Muscle layer of colon (tissue), 2 donors: ENCODE results near the gene CACNA1C.

ENCODE experiments used
- H3K27ac ChIP-seq: one replicate; pipeline ENCODE4 v1.7.0; 2013; ENCODE audit warnings: low read depth, mild to moderate bottlenecking, low read length, moderate library complexity
- H3K27me3 ChIP-seq, 2 donors: one replicate each; pipeline ENCODE4 v1.7.0; 2013; ENCODE audit warnings: low read length in 2 of 2, mild to moderate bottlenecking in 2 of 2; ENCODE audit not compliant: insufficient read depth in 2 of 2, control insufficient read depth in 1 of 2
- H3K36me3 ChIP-seq: one replicate; pipeline ENCODE4 v1.7.0; 2013; ENCODE audit warnings: mild to moderate bottlenecking, low read length; ENCODE audit not compliant: insufficient read depth
- H3K4me1 ChIP-seq: one replicate; pipeline ENCODE4 v1.7.0; 2013; ENCODE audit warnings: mild to moderate bottlenecking, low read length; ENCODE audit not compliant: insufficient read depth
- H3K4me3 ChIP-seq, 2 donors: one replicate each; pipeline ENCODE4 v1.7.0; 2013; ENCODE audit warnings: low read length in 2 of 2, low read depth in 1 of 2, mild to moderate bottlenecking in 1 of 2, moderate library complexity in 1 of 2
- H3K9ac ChIP-seq: one replicate; pipeline ENCODE4 v1.7.0; 2013; ENCODE audit warnings: low read length
- H3K9me3 ChIP-seq: one replicate; pipeline ENCODE4 v1.7.0; 2013; ENCODE audit warnings: mild to moderate bottlenecking, low read length
- donor health status: abdominal sarcoma.
- donor health status: Adenocarcinoma of cecum.

The CACNA1C gene

GRCh38 chr12:2581293-2582045 lies 528.7 kb downstream of the CACNA1C start:
- Histone ChIP-seq H3K36me3 (peaks cover 43% of the 10 kb centered on the region), H3K9me3 (no peaks in the 10 kb centered on the region), H3K27ac (no peak overlapping the region), H3K27me3 (no peaks in the 10 kb centered on the region), H3K4me3 (no peak overlapping the region), H3K4me1 (peaks cover 10% of the 10 kb centered on the region), H3K9ac (no peak overlapping the region)

GRCh38 chr12:2582631-2583030 lies 529.8 kb downstream of the CACNA1C start:
- H3K9me3 ChIP-seq: no peaks in the 10 kb centered on the region
- H3K36me3 ChIP-seq: peaks cover 39% of the 10 kb centered on the region
- no peak overlapping the region for H3K4me3 ChIP-seq
- H3K4me1 ChIP-seq: peaks cover 10% of the 10 kb centered on the region
- no peaks in the 10 kb centered on the region for H3K27me3 ChIP-seq
- no peak overlapping the region for H3K9ac ChIP-seq
- no peak overlapping the region for H3K27ac ChIP-seq

- peaks cover 43% of the 10 kb centered on the region for H3K36me3 ChIP-seq
- H3K4me1 ChIP-seq: peaks cover 10% of the 10 kb centered on the region
- H3K9ac ChIP-seq: no peak overlapping the region
- no peak overlapping the region for H3K4me3 ChIP-seq
- H3K9me3 ChIP-seq: no peaks in the 10 kb centered on the region
- H3K27me3 ChIP-seq: no peaks in the 10 kb centered on the region
- H3K27ac ChIP-seq: no peak overlapping the region
Measured at GRCh38 chr12:2583091-2583497, 530.3 kb downstream of the CACNA1C start.

- Histone ChIP-seq H3K27ac (no peak overlapping the region), H3K4me3 (no peak overlapping the region), H3K9ac (no peak overlapping the region), H3K36me3 (peaks cover 47% of the 10 kb centered on the region), H3K27me3 (no peaks in the 10 kb centered on the region), H3K4me1 (peaks cover 10% of the 10 kb centered on the region), H3K9me3 (no peaks in the 10 kb centered on the region)
Measured at GRCh38 chr12:2583642-2584401, 531.0 kb downstream of the CACNA1C start.

GRCh38 chr12:2586156-2587038 lies 533.6 kb downstream of the CACNA1C start:
- Histone ChIP-seq H3K4me3 (no peak overlapping the region), H3K4me1 (no peaks in the 10 kb centered on the region), H3K9ac (no peak overlapping the region), H3K36me3 (peaks cover 55% of the 10 kb centered on the region), H3K9me3 (no peaks in the 10 kb centered on the region), H3K27ac (no peak overlapping the region), H3K27me3 (no peaks in the 10 kb centered on the region)

GRCh38 chr12:2588345-2588744 lies 535.6 kb downstream of the CACNA1C start:
- Histone ChIP-seq H3K27ac (no peak overlapping the region), H3K9ac (no peak overlapping the region), H3K27me3 (no peaks in the 10 kb centered on the region), H3K9me3 (no peaks in the 10 kb centered on the region), H3K36me3 (peaks cover 74% of the 10 kb centered on the region), H3K4me3 (no peak overlapping the region), H3K4me1 (no peaks in the 10 kb centered on the region)

GRCh38 chr12:2589381-2589780 lies 536.6 kb downstream of the CACNA1C start:
- no peaks in the 10 kb centered on the region for H3K4me1 ChIP-seq
- H3K27ac ChIP-seq: no peak overlapping the region
- no peak overlapping the region for H3K9ac ChIP-seq
- no peaks in the 10 kb centered on the region for H3K27me3 ChIP-seq
- peaks cover 75% of the 10 kb centered on the region for H3K36me3 ChIP-seq
- no peak overlapping the region for H3K4me3 ChIP-seq
- H3K9me3 ChIP-seq: peaks cover 3% of the 10 kb centered on the region

GRCh38 chr12:2593045-2593444 lies 540.3 kb downstream of the CACNA1C start:
- Histone ChIP-seq H3K27me3 (no peaks in the 10 kb centered on the region), H3K9me3 (peaks cover 3% of the 10 kb centered on the region), H3K9ac (no peak overlapping the region), H3K4me3 (no peak overlapping the region), H3K4me1 (no peaks in the 10 kb centered on the region), H3K27ac (no peak overlapping the region), H3K36me3 (peaks cover 79% of the 10 kb centered on the region)

- no peak overlapping the region for H3K27ac ChIP-seq
- peaks cover 88% of the 10 kb centered on the region for H3K36me3 ChIP-seq
Measured at GRCh38 chr12:2596441-2596840, 543.7 kb downstream of the CACNA1C start.

GRCh38 chr12:2605301-2605700 lies 552.5 kb downstream of the CACNA1C start:
- H3K27ac ChIP-seq: no peak overlapping the region
- H3K4me3 ChIP-seq: no peak overlapping the region
- H3K4me1 ChIP-seq: no peaks in the 10 kb centered on the region
- no peaks in the 10 kb centered on the region for H3K27me3 ChIP-seq
- no peak overlapping the region for H3K9ac ChIP-seq
- peaks cover 92% of the 10 kb centered on the region for H3K36me3 ChIP-seq
- H3K9me3 ChIP-seq: no peaks in the 10 kb centered on the region

More at GRCh38 chr12:2596441-2596840, 543.7 kb downstream of the CACNA1C start:
- no peaks in the 10 kb centered on the region for H3K27me3 ChIP-seq
- H3K9me3 ChIP-seq: peaks cover 3% of the 10 kb centered on the region
- H3K4me3 ChIP-seq: no peak overlapping the region
- H3K9ac ChIP-seq: no peak overlapping the region
- H3K4me1 ChIP-seq: no peaks in the 10 kb centered on the region
